HEK293 (cell line): ENCODE measurements around the gene TAF5L.

Experiments
- CTCF ChIA-PET: fragments of 350-600 bp; formaldehyde crosslinking; extraction: SDS; loops from one replicate; lab custom pipeline; 2021; ENCODE audit warnings: antibody characterized with exemption; lab: Yijun Ruan, JAX
- POLR2A ChIA-PET: fragments of 300-600 bp; formaldehyde crosslinking; extraction: SDS; loops from one replicate; lab custom pipeline; 2020; ENCODE audit warnings: antibody characterized with exemption, inconsistent platforms; lab: Yijun Ruan, JAX
- H3K27ac ChIP-seq: fragments of 200-500 bp; sonication (Bioruptor generic); 2 replicates; pipeline ENCODE4 v1.5.1; 2014; ENCODE audit warnings: low read depth, low read length, control low read depth, inconsistent platforms; ENCODE audit errors: extremely low read depth
- H3K36me3 ChIP-seq, 2 experiments: fragments of 200-500 bp in 1 of 2; sonication (Bioruptor generic) in 1 of 2; 1 replicate in 1 of 2; 2 replicates in 1 of 2; pipeline ENCODE4 v1.5.1; 2014 to 2017; ENCODE audit warnings: inconsistent platforms in 2 of 2, low read length in 2 of 2; ENCODE audit not compliant: control insufficient read depth in 2 of 2, insufficient read depth in 1 of 2
- H3K4me1 ChIP-seq: fragments of 200-500 bp; sonication (Bioruptor generic); 2 replicates; pipeline ENCODE4 v1.5.1; 2014; ENCODE audit warnings: mild to moderate bottlenecking, low read length, inconsistent platforms; ENCODE audit not compliant: control insufficient read depth, insufficient read depth
- H3K4me3 ChIP-seq: 2 replicates; pipeline ENCODE4 v1.5.1; 2011; ENCODE audit warnings: low read depth, mild to moderate bottlenecking, control low read depth, low read length, moderate library complexity
- H3K9me3 ChIP-seq: fragments of 200-500 bp; sonication (Bioruptor generic); 2 replicates; pipeline ENCODE4 v1.5.1; 2014; ENCODE audit warnings: low read depth, low read length, inconsistent platforms; ENCODE audit not compliant: control insufficient read depth, insufficient read depth
- HIC1 ChIP-seq: fragments of 450-650 bp; formaldehyde crosslinking; IDR thresholded peaks from 2 replicates; pipeline ENCODE4 v1.5.1; 2016; ENCODE audit warnings: missing biosample characterization, missing genetic modification characterization
- KLF10 ChIP-seq: fragments of 450-650 bp; IDR thresholded peaks from 2 replicates; pipeline ENCODE4 v1.5.1; 2018; ENCODE audit warnings: missing biosample characterization, mild to moderate bottlenecking, missing genetic modification characterization
- KLF9 ChIP-seq: fragments of 450-650 bp; formaldehyde crosslinking; IDR thresholded peaks from 2 replicates; pipeline ENCODE4 v1.5.1; 2016; ENCODE audit warnings: missing biosample characterization, missing genetic modification characterization, low read depth
- PRDM6 ChIP-seq: fragments of 450-650 bp; formaldehyde crosslinking; IDR thresholded peaks from 2 replicates; pipeline ENCODE4 v1.5.1; 2017; ENCODE audit warnings: missing biosample characterization, missing genetic modification characterization
- TRIM28 ChIP-seq: IDR thresholded peaks from 2 replicates; pipeline ENCODE4 v1.6.1; 2011; ENCODE audit warnings: low read length, control low read depth, borderline replicate concordance
- YY2 ChIP-seq: fragments of 450-650 bp; formaldehyde crosslinking; IDR thresholded peaks from 2 replicates; pipeline ENCODE4 v1.5.1; 2016; ENCODE audit warnings: missing biosample characterization, missing genetic modification characterization
- ZBTB20 ChIP-seq: fragments of 450-650 bp; formaldehyde crosslinking; IDR thresholded peaks from 2 replicates; pipeline ENCODE4 v1.5.1; 2016; ENCODE audit warnings: missing biosample characterization, missing genetic modification characterization
- ZBTB44 ChIP-seq: fragments of 450-650 bp; IDR thresholded peaks from 2 replicates; pipeline ENCODE4 v1.5.1; 2018; ENCODE audit warnings: missing biosample characterization, mild to moderate bottlenecking, missing genetic modification characterization
- ZFHX2 ChIP-seq: fragments of 450-650 bp; formaldehyde crosslinking; conservative IDR thresholded peaks from 2 replicates; pipeline ENCODE4 v1.5.1; 2016; ENCODE audit warnings: missing biosample characterization, missing genetic modification characterization
- ZFP37 ChIP-seq: fragments of 450-650 bp; formaldehyde crosslinking; IDR thresholded peaks from 2 replicates; pipeline ENCODE4 v1.5.1; 2016; ENCODE audit warnings: missing biosample characterization, missing genetic modification characterization
- ZNF155 ChIP-seq: fragments of 450-650 bp; formaldehyde crosslinking; IDR thresholded peaks from 2 replicates; pipeline ENCODE4 v1.5.1; 2016; ENCODE audit warnings: missing biosample characterization, missing genetic modification characterization
- ZNF19 ChIP-seq: fragments of 450-650 bp; formaldehyde crosslinking; IDR thresholded peaks from 2 replicates; pipeline ENCODE4; 2016; ENCODE audit warnings: missing biosample characterization, missing genetic modification characterization, low read depth
- ZNF202 ChIP-seq: fragments of 450-650 bp; formaldehyde crosslinking; IDR thresholded peaks from 2 replicates; pipeline ENCODE4 v1.5.1; 2016; ENCODE audit warnings: missing biosample characterization, missing genetic modification characterization, borderline replicate concordance
- ZNF561 ChIP-seq: fragments of 450-650 bp; IDR thresholded peaks from 2 replicates; pipeline ENCODE4 v1.5.1; 2018; ENCODE audit warnings: missing biosample characterization, missing genetic modification characterization, borderline replicate concordance
- ZNF596 ChIP-seq: fragments of 450-650 bp; IDR thresholded peaks from 2 replicates; pipeline ENCODE4 v1.5.0; 2018; ENCODE audit warnings: missing biosample characterization, mild to moderate bottlenecking, missing genetic modification characterization, moderate library complexity
- ZNF654 ChIP-seq: fragments of 450-650 bp; formaldehyde crosslinking; IDR thresholded peaks from 2 replicates; pipeline ENCODE4 v1.5.1; 2016; ENCODE audit warnings: low read depth, missing biosample characterization, missing genetic modification characterization
- ZNF664 ChIP-seq: fragments of 450-650 bp; formaldehyde crosslinking; IDR thresholded peaks from 2 replicates; pipeline ENCODE4 v1.5.1; 2016; ENCODE audit warnings: missing biosample characterization, missing genetic modification characterization
- ZNF692 ChIP-seq: fragments of 450-650 bp; formaldehyde crosslinking; IDR thresholded peaks from 2 replicates; pipeline ENCODE4 v1.5.1; 2016; ENCODE audit warnings: missing biosample characterization, missing genetic modification characterization
- ZNF76 ChIP-seq: fragments of 450-650 bp; formaldehyde crosslinking; IDR thresholded peaks from 2 replicates; pipeline ENCODE4; 2016; ENCODE audit warnings: low read depth, missing biosample characterization, missing genetic modification characterization, borderline replicate concordance
- ZSCAN18 ChIP-seq: fragments of 450-650 bp; formaldehyde crosslinking; IDR thresholded peaks from 2 replicates; pipeline ENCODE4 v1.5.1; 2016; ENCODE audit warnings: missing biosample characterization, missing genetic modification characterization
- ZSCAN5A ChIP-seq: fragments of 450-650 bp; formaldehyde crosslinking; IDR thresholded peaks from 2 replicates; pipeline ENCODE4 v1.5.1; 2016; ENCODE audit warnings: missing biosample characterization, missing genetic modification characterization

Gene TAF5L

GRCh38 chr1:229617351-229618100 lies 8.4 kb downstream of the TAF5L start:
- H3K36me3 ChIP-seq = peaks cover 6 to 19% of the 10 kb centered on the region in 2 experiments; a peak in 2 of 3 replicates
- CTCF ChIA-PET = no interaction called here
- POLR2A ChIA-PET = no interaction called here

GRCh38 chr1:229614701-229615100 lies 11.2 kb downstream of the TAF5L start:
- Histone ChIP-seq H3K36me3 (peaks cover 22 to 47% of the 10 kb centered on the region in 2 experiments), H3K4me3 (no peak overlapping the region), H3K4me1 (no peaks in the 10 kb centered on the region), H3K27ac (no peak overlapping the region), H3K9me3 (no peaks in the 10 kb centered on the region)
- ChIA-PET POLR2A (no interaction called here), CTCF (interaction anchor here (0.6 to 1.0 kb wide), 3 partner anchors 56 to 951 kb away, joined by 3 to 5 read pairs (median 5); partner anchors contain the start of gene ABCB10)
- no peak for TF ChIP-seq ZSCAN18
- TF ChIP-seq ZNF654 = no peak
- no peak for TF ChIP-seq ZSCAN5A (tag by site-specific recombination)
- no peak for TF ChIP-seq ZNF596 (tag by site-specific recombination)
- TF ChIP-seq ZNF202 (tag by site-specific recombination) = no peak
- no peak for TF ChIP-seq ZNF664 (tag by site-specific recombination)

More at GRCh38 chr1:229617351-229618100, 8.4 kb downstream of the TAF5L start:
- no peak overlapping the region for H3K27ac ChIP-seq
- TF ChIP-seq ZBTB20 (no peak), ZFP37 (no peak), YY2 (tag by site-specific recombination) (no peak), KLF10 (tag by site-specific recombination) (no peak), ZFHX2 (tag by site-specific recombination) (no peak), HIC1 (tag by site-specific recombination) (no peak), ZNF155 (tag by site-specific recombination) (no peak), ZNF76 (tag by site-specific recombination) (no peak), ZBTB44 (tag by site-specific recombination) (no peak), TRIM28 (no peak), ZNF692 (tag by site-specific recombination) (no peak), KLF9 (tag by site-specific recombination) (no peak), PRDM6 (tag by site-specific recombination) (no peak), ZNF19 (tag by site-specific recombination) (no peak), ZNF561 (tag by site-specific recombination) (no peak)
- no peaks in the 10 kb centered on the region for H3K4me1 ChIP-seq
- H3K4me3 ChIP-seq = no peak overlapping the region
- H3K9me3 ChIP-seq = no peaks in the 10 kb centered on the region
